ENCODE data around the gene CAND2. TPM values are rescaled to one million over a fixed set of nuclear protein-coding genes. Genes with fewer than 3 reads are reported as not detected.

CAND2 gene
- total RNA-seq, 4 donors from 2014 or later, result 9.7 to 18.0 (median 12.4) TPM

- Histone ChIP-seq H3K4me3 (replicated peaks in 1 of 3) (no peak overlapping the region), H3K27ac (peak overlapping the region in 1 of 3 donors; percentile 62), H3K9me3 (no peaks in the 10 kb centered on the region), H3K4me1 (peaks cover 5 to 16% of the 10 kb centered on the region in 2 donors), H3K27me3 (no peaks in the 10 kb centered on the region), H3K36me3 (peaks cover 0 to 3% of the 10 kb centered on the region in 2 donors)
- no peak for DNase-seq
- intact Hi-C loops (cut with DNase I), result no loop called here
- TF ChIP-seq POLR2A (IDR thresholded peaks at IDR 0.05) (no peak), CTCF (IDR thresholded peaks at IDR 0.05) (no peak)
- 87 to 96% methylated on average over 7 of the region's 7 CpGs for WGBS, 2 donors
Measured at GRCh38 chr3:12799525-12800440, 3.3 kb downstream of the CAND2 start.

- intact Hi-C loops (cut with DNase I), result no loop called here
- TF ChIP-seq CTCF (IDR thresholded peaks at IDR 0.05), result no peak
- TF ChIP-seq POLR2A (IDR thresholded peaks at IDR 0.05), result no peak
- Histone ChIP-seq H3K4me3 (replicated peaks in 1 of 3) (no peak overlapping the region), H3K27me3 (no peaks in the 10 kb centered on the region), H3K9me3 (no peaks in the 10 kb centered on the region), H3K27ac (no peak overlapping the region), H3K4me1 (peaks cover 0 to 12% of the 10 kb centered on the region in 2 donors), H3K36me3 (peaks cover 0 to 3% of the 10 kb centered on the region in 2 donors)
- DNase-seq, result no peak
- 98% methylated on average over 12 of the region's 12 CpGs for WGBS, 2 donors
Measured at GRCh38 chr3:12803371-12803770, 6.9 kb downstream of the CAND2 start.

- Histone ChIP-seq H3K4me1 (peaks cover 8 to 20% of the 10 kb centered on the region in 2 donors), H3K4me3 (replicated peaks in 1 of 3) (no peak overlapping the region), H3K27me3 (no peaks in the 10 kb centered on the region), H3K27ac (peak overlapping the region in 1 of 3 donors; percentile 75), H3K36me3 (peaks cover 0 to 3% of the 10 kb centered on the region in 2 donors), H3K9me3 (no peaks in the 10 kb centered on the region)
- TF ChIP-seq CTCF (IDR thresholded peaks at IDR 0.05) (no peak), POLR2A (IDR thresholded peaks at IDR 0.05) (no peak)
- no peak for DNase-seq
- intact Hi-C loops (cut with DNase I), result no loop called here
- WGBS, 2 donors, result 96 to 97% methylated on average over 9 of the region's 9 CpGs
Measured at GRCh38 chr3:12807066-12807465, 10.6 kb downstream of the CAND2 start.

GRCh38 chr3:12807601-12808359, 11.3 kb downstream of the CAND2 start:
- no peaks in the 10 kb centered on the region for H3K27me3 ChIP-seq
- H3K9me3 ChIP-seq, result no peaks in the 10 kb centered on the region
- TF ChIP-seq CTCF (IDR thresholded peaks at IDR 0.05) (no peak), POLR2A (IDR thresholded peaks at IDR 0.05) (no peak)
- intact Hi-C loops (cut with DNase I), result no loop called here
- no peak for DNase-seq
- no peak overlapping the region for H3K4me3 ChIP-seq (replicated peaks in 1 of 3)
- 73 to 88% methylated on average over 5 to 7 of the region's 7 CpGs for WGBS, 2 donors
- H3K4me1 ChIP-seq, result peaks cover 8 to 20% of the 10 kb centered on the region in 2 donors
- peaks cover 0 to 3% of the 10 kb centered on the region in 2 donors for H3K36me3 ChIP-seq
- H3K27ac ChIP-seq, result peak overlapping the region in 1 of 3 donors; percentile 75

Data from thyroid gland (tissue), 4 donors.